GM12878 (cell line): Measurements from ENCODE around the gene DACT3. TPM values are rescaled to one million over a fixed set of nuclear protein-coding genes. Genes with fewer than 3 reads are reported as not detected.

Experiments
- ATAC-seq: fragments of 200-7000 bp; cut with Tn5 transposase; 3 replicates; pipeline ENCODE4 v1.9.1; 2020; ENCODE audit warnings: mild to moderate bottlenecking, moderate library complexity
- BruUV-seq: library from RNA; stranded (reverse); fragments of 400-500 nt; replicated peaks from 2 replicates; lab custom pipeline; 2021; lab: Mats Ljungman, UMichigan
- CTCF ChIA-PET: fragments of 300-600 bp; sonication (Branson Sonifier 250); formaldehyde crosslinking; extraction: SDS; loops from one replicate; lab custom pipeline; 2021; ENCODE audit warnings: inconsistent platforms; lab: Yijun Ruan, JAX
- POLR2A ChIA-PET: fragments of 350-600 bp; formaldehyde crosslinking; extraction: SDS; loops from one replicate; lab custom pipeline; 2021; ENCODE audit warnings: inconsistent platforms; lab: Charles Lee
- RAD21 ChIA-PET: fragments of 300-600 bp; sonication (Branson Sonifier 250); formaldehyde crosslinking; loops from one replicate; lab custom pipeline; 2023; ENCODE audit warnings: antibody characterized with exemption; ENCODE audit not compliant: unreplicated experiment; lab: Charles Lee
- SMC1A ChIA-PET: fragments of 300-600 bp; sonication (Branson Sonifier 250); formaldehyde crosslinking; loops from one replicate; lab custom pipeline; 2023; ENCODE audit not compliant: unreplicated experiment, uncharacterized antibody; lab: Charles Lee
- DNase-seq: peaks from one replicate; pipeline ENCODE4 v3.0.0-alpha.2; 2011; ENCODE audit warnings: low read depth, low spot score
- FAIRE-seq: peaks from 3 replicates; lab custom pipeline; 2011; peaks lifted over from hg19 to GRCh38; lab: Jason Lieb, UNC
- H2AFZ ChIP-seq: 2 replicates; pipeline ENCODE4 v1.6.0; 2011; ENCODE audit warnings: low read depth, low read length, control low read depth; ENCODE audit not compliant: control insufficient read depth
- H3K27ac ChIP-seq: 2 replicates; pipeline ENCODE4 v1.5.1; 2011; ENCODE audit warnings: control low read depth; ENCODE audit not compliant: control insufficient read depth, insufficient read depth
- H3K27me3 ChIP-seq, 2 experiments: replicated peaks in 1 of 2; 2 replicates each; pipeline versions ENCODE4 v1.6.0 to v1.6.1; 2011; ENCODE audit warnings: low read length in 1 of 2; ENCODE audit not compliant: control insufficient read depth in 2 of 2, insufficient read depth in 2 of 2
- H3K36me3 ChIP-seq, 2 experiments: 2 replicates each; pipeline ENCODE4 v1.5.1; 2011; ENCODE audit warnings: low read length in 1 of 2; ENCODE audit not compliant: control insufficient read depth in 2 of 2, insufficient read depth in 2 of 2
- H3K4me1 ChIP-seq: 2 replicates; pipeline ENCODE4 v1.6.1; 2011; ENCODE audit warnings: mild to moderate bottlenecking, low read length, moderate library complexity, mixed read lengths; ENCODE audit not compliant: control insufficient read depth, insufficient read depth
- H3K4me2 ChIP-seq: 2 replicates; pipeline ENCODE4 v1.6.0; 2011; ENCODE audit warnings: control low read depth; ENCODE audit not compliant: control insufficient read depth, insufficient read depth
- H3K4me3 ChIP-seq: fragments of 200-600 bp; sonication (generic); 2 replicates; pipeline ENCODE4 v1.5.1; 2016
- H3K79me2 ChIP-seq: 2 replicates; pipeline ENCODE4 v1.6.0; 2011; ENCODE audit warnings: low read length; ENCODE audit not compliant: control insufficient read depth, insufficient read depth
- H3K9ac ChIP-seq: 2 replicates; pipeline ENCODE4 v1.8.0; 2011; ENCODE audit warnings: low read length, control low read depth, mixed read lengths; ENCODE audit not compliant: control insufficient read depth, insufficient read depth
- H3K9me3 ChIP-seq: replicated peaks from 3 replicates; pipeline ENCODE4 v1.5.1; 2011; ENCODE audit warnings: mild to moderate bottlenecking, low read length; ENCODE audit not compliant: control insufficient read depth, insufficient read depth
- H4K20me1 ChIP-seq: 2 replicates; pipeline ENCODE4 v1.6.0; 2011; ENCODE audit not compliant: control insufficient read depth, insufficient read depth
- EZH2 ChIP-seq: IDR thresholded peaks from 2 replicates; pipeline ENCODE4 v1.6.1; 2012; ENCODE audit warnings: low read depth, mild to moderate bottlenecking, control low read depth, inconsistent platforms, low read length, borderline replicate concordance; ENCODE audit not compliant: control insufficient read depth
- JUNB ChIP-seq: IDR thresholded peaks from 2 replicates; pipeline ENCODE4 v1.6.1; 2016; ENCODE audit warnings: antibody characterized with exemption, mild to moderate bottlenecking
- MLLT1 ChIP-seq: fragments of 450-650 bp; IDR thresholded peaks from 2 replicates; pipeline ENCODE4 v1.6.1; 2016; ENCODE audit warnings: mild to moderate bottlenecking
- POLR2AphosphoS5 ChIP-seq: IDR thresholded peaks from 2 replicates; pipeline ENCODE4 v1.6.1; 2011; ENCODE audit warnings: mild to moderate bottlenecking, low read length, inconsistent platforms
- WRNIP1 ChIP-seq: IDR thresholded peaks from 2 replicates; pipeline ENCODE4 v1.6.1; 2011; ENCODE audit warnings: low read depth, low read length, improper control_type of control experiment, borderline replicate concordance
- WGBS: methylation state at CpG from one replicate; pipeline ENCODE4 v1.1.6; 2016; ENCODE audit warnings: low lambda C conversion rate; ENCODE audit not compliant: insufficient replicate concordance, insufficient coverage; ENCODE audit errors: missing lambda C conversion rate; 5-methylcytosine and 5-hydroxymethylcytosine counted together
- in situ Hi-C: fragments of 300-500 bp; cut with MboI; formaldehyde crosslinking; loops from 9 replicates; pipeline ENCODE4 v1.14.3; 2018; ENCODE audit warnings: mixed read lengths
- intact Hi-C: fragments of 100-400 bp; cut with micrococcal nuclease; formaldehyde crosslinking; loops from one replicate; pipeline ENCODE4 v1.14.2; 2022; ENCODE audit not compliant: unreplicated experiment
- polyA plus RNA-seq, 11 experiments: library from polyadenylated mRNA; depleted of rRNA in 4 of 11; unstranded in 6 of 11; stranded (reverse) in 5 of 11; fragments of >200 nt; fragmentation: Nextera tagmentation in 4 of 11; fragmentation: Illumina TruSeq in 1 of 11; extraction: Ambion mirVana in 4 of 11; extraction: Trizol in 1 of 11; gene quantifications; 1 replicate in 1 of 11; 2 replicates in 10 of 11; pipeline versions ENCODE4 v1.2.1 to v1.2.3, GENCODE V29; 2011 to 2016; ENCODE audit warnings: inconsistent platforms in 2 of 11, missing spikeins in 2 of 11, low read depth in 1 of 11
- total RNA-seq, 4 experiments: library from RNA; depleted of rRNA in 3 of 4; stranded (reverse); fragments of >200 nt in 3 of 4; fragmentation: Illumina TruSeq in 1 of 4; extraction: Trizol in 1 of 4; gene quantifications; 2 replicates each; pipeline versions ENCODE4 v1.2.1 to v1.2.3, GENCODE V29; 2013 to 2021
- TF ChIP-seq, protein P1 (sequence below): fragments of 450-650 bp; IDR thresholded peaks from 2 replicates; pipeline ENCODE4 v1.6.1; 2017; ENCODE audit warnings: mild to moderate bottlenecking, low read depth, inconsistent platforms; ENCODE audit not compliant: poor library complexity, severe bottlenecking

The DACT3 gene
- total and polyA plus RNA-seq, 10 of the 15 experiments (the other 5 are each of a cell fraction or from before 2014, with no cell fraction given), result 0.05 to 2.5 (median 0.35) TPM; not detected in 1

DNA sequence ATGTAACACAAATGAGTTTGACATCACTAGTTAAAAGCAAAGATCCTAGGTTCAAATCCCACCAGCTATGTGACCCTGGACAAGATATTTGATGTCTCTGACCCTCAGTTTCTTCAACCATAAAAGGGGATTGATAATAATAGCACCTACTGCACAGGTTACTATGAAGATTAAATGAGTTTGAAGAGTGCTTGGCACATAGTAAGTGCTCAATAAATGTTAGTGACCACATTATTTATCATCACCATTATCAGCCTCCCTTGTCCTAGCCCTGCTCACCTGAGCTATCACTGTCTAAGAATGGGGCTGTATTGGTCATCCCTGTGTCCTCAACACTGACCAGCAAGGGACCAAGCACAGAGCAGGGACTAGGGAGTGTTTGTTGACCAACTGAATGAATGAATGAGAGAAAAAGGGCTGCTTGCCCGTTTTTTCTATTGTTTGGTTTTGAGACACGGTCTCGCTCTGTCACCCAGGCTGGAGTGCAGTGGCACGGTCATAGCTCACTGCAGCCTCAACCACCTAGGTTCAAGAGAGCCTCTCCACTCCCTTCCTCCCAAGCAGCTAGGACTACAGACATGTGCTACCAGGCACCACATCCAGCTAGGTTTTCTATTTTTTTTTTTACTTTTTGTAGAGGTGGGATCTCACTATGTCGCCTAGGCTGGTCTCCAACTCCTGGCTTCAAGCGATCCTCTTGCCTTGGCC is 26.6 kb upstream of the DACT3 start:
- FAIRE-seq (no peak), ATAC-seq (no peak), DNase-seq (no peak)
- H3K27ac ChIP-seq, result no peak overlapping the region
- BruUV-seq, result no TSS peak
- H3K27me3 ChIP-seq, result no peaks in the 10 kb centered on the region
- no peak for TF ChIP-seq POLR2AphosphoS5
- TF ChIP-seq, protein P1, sequence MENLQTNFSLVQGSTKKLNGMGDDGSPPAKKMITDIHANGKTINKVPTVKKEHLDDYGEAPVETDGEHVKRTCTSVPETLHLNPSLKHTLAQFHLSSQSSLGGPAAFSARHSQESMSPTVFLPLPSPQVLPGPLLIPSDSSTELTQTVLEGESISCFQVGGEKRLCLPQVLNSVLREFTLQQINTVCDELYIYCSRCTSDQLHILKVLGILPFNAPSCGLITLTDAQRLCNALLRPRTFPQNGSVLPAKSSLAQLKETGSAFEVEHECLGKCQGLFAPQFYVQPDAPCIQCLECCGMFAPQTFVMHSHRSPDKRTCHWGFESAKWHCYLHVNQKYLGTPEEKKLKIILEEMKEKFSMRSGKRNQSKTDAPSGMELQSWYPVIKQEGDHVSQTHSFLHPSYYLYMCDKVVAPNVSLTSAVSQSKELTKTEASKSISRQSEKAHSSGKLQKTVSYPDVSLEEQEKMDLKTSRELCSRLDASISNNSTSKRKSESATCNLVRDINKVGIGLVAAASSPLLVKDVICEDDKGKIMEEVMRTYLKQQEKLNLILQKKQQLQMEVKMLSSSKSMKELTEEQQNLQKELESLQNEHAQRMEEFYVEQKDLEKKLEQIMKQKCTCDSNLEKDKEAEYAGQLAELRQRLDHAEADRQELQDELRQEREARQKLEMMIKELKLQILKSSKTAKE, result no peak
- no peak for TF ChIP-seq JUNB
- TF ChIP-seq MLLT1, result no peak
- no peak for TF ChIP-seq EZH2
- no peak for TF ChIP-seq WRNIP1
- H4K20me1 ChIP-seq, result no peaks in the 10 kb centered on the region; the same call in 1 of the 2 replicates
- in situ Hi-C loops, result no loop called here
- no peaks in the 10 kb centered on the region for H3K79me2 ChIP-seq
- H3K9ac ChIP-seq, result no peak overlapping the region
- 91% methylated on average over 6 of the region's 6 CpGs for WGBS
- POLR2A ChIA-PET, result interaction anchor here (0.6 kb wide), 1 partner anchor 125 kb away, joined by 11 read pairs; no protein-coding TSS in a partner anchor
- intact Hi-C loops, result no loop called here
- SMC1A ChIA-PET, result interaction anchor here (0.6 to 1.5 kb wide), 2 partner anchors 26 to 171 kb away, joined by 3 to 4 read pairs; partner anchors contain the start of gene DACT3
- RAD21 ChIA-PET, result no interaction called here
- H3K4me1 ChIP-seq, result no peaks in the 10 kb centered on the region
- H3K4me3 ChIP-seq, result no peak overlapping the region
- no peak overlapping the region for H3K4me2 ChIP-seq
- CTCF ChIA-PET, result interaction anchor here (0.8 to 2.8 kb wide), 4 partner anchors 16 to 79 kb away, joined by 3 to 15 read pairs (median 4); no protein-coding TSS in a partner anchor
- H3K9me3 ChIP-seq, result no peaks in the 10 kb centered on the region
- peaks cover 31 to 44% of the 10 kb centered on the region in 2 experiments for H3K36me3 ChIP-seq
- no peak overlapping the region for H2AFZ ChIP-seq
